Activated T-cell treated with anti-CD3 and anti-CD28 coated beads, Interleukin-2, amount 50 U/mL, for 72 hours (primary cell): ENCODE results near the gene MCF2L. TPM values are rescaled to one million over a fixed set of nuclear protein-coding genes. Genes with fewer than 3 reads are reported as not detected.
"Not testable (repeated sequence)": the region's sequence is repeated elsewhere in the genome, so short reads cannot be mapped to it uniquely, and the experiment has no call there.

ENCODE experiments used
- ATAC-seq, 2 donors: fragments of 150-1000 bp; cut with Tn5 transposase; replicated peaks in 1 of 2; 2 replicates each; pipeline ENCODE4 v1.10.0; 2021; ENCODE audit warnings: moderate library complexity in 2 of 2, mild to moderate bottlenecking in 1 of 2
- DNase-seq, 2 donors: peaks; one replicate each; pipeline ENCODE4 v3.0.0; 2021 to 2022; ENCODE audit warnings: mixed read lengths in 1 of 2
- H3K27ac Mint-ChIP-seq: one replicate; pipeline ENCODE4 v1.8.0; 2022; ENCODE audit warnings: mild to moderate bottlenecking, moderate library complexity, mixed read lengths
- H3K27me3 Mint-ChIP-seq: one replicate; pipeline ENCODE4 v1.8.0; 2022; ENCODE audit warnings: low read depth, mixed read lengths
- H3K36me3 Mint-ChIP-seq, 2 donors: one replicate each; pipeline ENCODE4 v1.8.0; 2022; ENCODE audit warnings: mixed read lengths in 2 of 2, mild to moderate bottlenecking in 1 of 2; ENCODE audit not compliant: insufficient read depth in 2 of 2
- H3K4me1 Mint-ChIP-seq: one replicate; pipeline ENCODE4 v1.8.0; 2022; ENCODE audit warnings: low read depth, mixed read lengths
- H3K4me3 Mint-ChIP-seq, 2 donors: one replicate each; pipeline ENCODE4 v1.8.0; 2022; ENCODE audit warnings: mild to moderate bottlenecking in 2 of 2, mixed read lengths in 2 of 2, moderate library complexity in 2 of 2
- H3K9me3 Mint-ChIP-seq, 2 donors: one replicate each; pipeline ENCODE4 v1.8.0; 2022; ENCODE audit warnings: mixed read lengths in 2 of 2
- total RNA-seq, 2 donors: library from RNA; stranded (reverse); gene quantifications; one replicate each; pipeline ENCODE4 v1.2.3, GENCODE V29; 2022

MCF2L gene
- total RNA-seq, 2 donors from 2014 or later: 9.6 to 11.8 TPM

DNA sequence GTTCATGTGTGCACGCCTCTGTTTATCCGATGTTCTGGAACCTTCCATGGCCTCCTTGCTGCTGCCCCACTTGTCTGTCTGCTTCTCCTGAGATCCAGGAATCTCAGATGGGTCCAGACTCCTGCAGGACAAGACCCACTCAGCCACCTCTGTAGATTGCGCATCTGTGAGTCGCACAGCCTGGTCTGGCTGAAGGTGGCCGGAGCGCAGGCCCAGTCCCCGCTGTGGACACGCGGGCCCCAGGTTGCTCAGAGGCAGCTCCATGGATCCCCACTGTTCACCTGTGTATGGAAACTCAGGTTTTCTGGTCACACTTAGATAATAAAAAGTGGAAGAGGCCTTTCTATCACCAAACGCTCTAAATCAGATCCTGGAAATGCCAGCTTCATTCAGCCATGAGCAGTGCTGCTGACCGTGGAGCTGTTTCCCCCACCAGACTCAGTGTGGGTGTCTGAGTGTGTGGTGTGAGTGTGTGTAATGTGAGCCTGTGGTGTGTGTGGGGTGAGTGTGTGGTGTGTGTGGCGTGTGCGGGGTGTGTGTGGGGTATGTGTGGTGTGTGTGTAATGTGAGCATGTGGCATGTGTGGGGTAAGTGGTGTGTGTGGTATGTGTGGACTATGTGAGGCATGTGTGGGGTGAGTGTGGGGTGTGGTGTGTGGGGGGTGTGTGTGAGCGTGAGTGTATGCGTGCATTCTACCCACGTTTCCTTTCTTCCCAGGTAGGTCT is 59.5 kb downstream of the MCF2L start:
- DNase-seq: no peak
- Mint-ChIP-seq H3K4me1 (no peaks in the 10 kb centered on the region), H3K36me3 (no peaks in the 10 kb centered on the region)

DNA sequence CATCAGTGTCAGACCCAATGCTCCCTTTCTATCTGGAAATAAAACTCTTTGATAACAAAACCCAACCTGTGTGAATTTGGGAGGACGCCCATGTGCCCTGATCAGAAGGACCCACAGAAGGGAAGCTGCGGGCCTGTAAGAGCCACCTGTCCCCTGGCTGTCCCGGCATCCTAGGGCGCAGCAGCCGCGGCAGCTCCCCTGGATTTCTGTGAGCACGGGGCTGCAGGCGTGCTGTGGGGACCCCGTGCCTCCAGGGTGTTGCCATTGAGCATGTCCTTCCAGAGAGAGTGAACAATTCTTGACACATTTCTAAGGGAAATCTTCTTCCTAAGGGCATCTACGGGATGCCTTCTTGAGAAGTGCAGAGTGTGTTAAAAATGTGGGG is 60.0 kb downstream of the MCF2L start:
- Mint-ChIP-seq H3K9me3 (no peaks in the 10 kb centered on the region), H3K4me1 (no peaks in the 10 kb centered on the region), H3K27ac (no peak overlapping the region), H3K36me3 (no peaks in the 10 kb centered on the region), H3K4me3 (no peak overlapping the region), H3K27me3 (no peaks in the 10 kb centered on the region)
- DNase-seq: no peak
- ATAC-seq: no peak

More for the DNA sequence above, 59.5 kb downstream of the MCF2L start:
- no peak overlapping the region for H3K4me3 Mint-ChIP-seq
- no peaks in the 10 kb centered on the region for H3K9me3 Mint-ChIP-seq
- H3K27me3 Mint-ChIP-seq: no peaks in the 10 kb centered on the region
- ATAC-seq: no peak
- H3K27ac Mint-ChIP-seq: no peak overlapping the region

DNA sequence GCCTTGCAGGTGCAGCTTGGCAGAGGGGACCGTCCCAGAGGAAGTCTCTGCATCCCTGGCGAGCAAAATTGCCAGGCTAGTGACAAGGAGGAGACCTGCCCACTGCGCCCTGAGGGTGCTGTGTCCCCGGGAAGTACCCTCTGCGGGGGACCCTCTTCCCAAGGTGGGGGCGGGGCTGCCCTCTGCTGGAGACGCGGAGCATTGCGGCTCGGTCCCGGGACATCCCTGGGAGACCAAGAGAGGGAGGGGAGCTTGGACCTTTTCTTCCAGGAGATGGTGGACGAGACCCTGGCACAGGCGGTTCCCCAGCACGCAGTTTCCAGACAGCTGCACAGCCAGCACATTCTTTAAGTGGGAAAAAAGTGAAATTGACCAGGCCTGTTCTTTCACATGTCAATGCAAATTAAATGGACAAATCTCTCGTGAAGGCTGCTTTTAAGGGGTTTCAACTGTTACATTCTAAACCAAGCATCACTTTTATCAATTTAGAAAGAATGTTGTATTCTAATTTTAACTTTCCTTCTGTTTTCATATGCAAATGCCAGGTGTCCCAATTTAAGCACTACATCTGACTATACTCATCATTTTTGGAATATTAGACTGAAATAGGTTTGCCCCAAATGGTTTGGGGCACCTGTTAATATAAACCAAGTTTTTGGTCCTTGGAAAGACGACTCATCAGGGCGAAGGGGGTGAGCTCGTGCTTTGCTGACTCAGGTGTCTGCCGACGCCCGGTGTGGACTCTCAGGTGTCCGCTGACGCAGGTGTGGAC is 60.7 kb downstream of the MCF2L start:
- Mint-ChIP-seq H3K36me3 (no peaks in the 10 kb centered on the region), H3K27ac (no peak overlapping the region), H3K4me1 (no peaks in the 10 kb centered on the region), H3K27me3 (no peaks in the 10 kb centered on the region), H3K9me3 (no peaks in the 10 kb centered on the region), H3K4me3 (no peak overlapping the region)
- DNase-seq (peak; percentile 64 to 71), ATAC-seq (peak; percentile 54 to 61)

DNA sequence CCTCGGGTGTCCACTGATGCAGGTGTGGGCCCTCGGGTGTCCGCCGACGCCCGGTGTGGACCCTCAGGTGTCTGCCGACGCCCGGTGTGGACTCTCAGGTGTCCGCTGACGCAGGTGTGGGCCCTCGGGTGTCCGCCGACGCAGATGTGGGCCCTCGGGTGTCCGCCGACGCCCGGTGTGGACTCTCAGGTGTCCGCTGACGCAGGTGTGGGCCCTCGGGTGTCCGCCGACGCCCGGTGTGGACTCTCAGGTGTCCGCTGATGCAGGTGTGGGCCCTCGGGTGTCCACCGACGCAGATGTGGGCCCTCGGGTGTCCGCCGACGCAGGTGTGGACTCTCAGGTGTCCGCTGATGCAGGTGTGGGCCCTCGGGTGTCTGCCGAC is 61.2 kb downstream of the MCF2L start:
- not testable (repeated sequence) for H3K27me3 Mint-ChIP-seq, DNase-seq, H3K36me3 Mint-ChIP-seq, ATAC-seq, H3K27ac Mint-ChIP-seq, H3K9me3 Mint-ChIP-seq, H3K4me3 Mint-ChIP-seq, H3K4me1 Mint-ChIP-seq

DNA sequence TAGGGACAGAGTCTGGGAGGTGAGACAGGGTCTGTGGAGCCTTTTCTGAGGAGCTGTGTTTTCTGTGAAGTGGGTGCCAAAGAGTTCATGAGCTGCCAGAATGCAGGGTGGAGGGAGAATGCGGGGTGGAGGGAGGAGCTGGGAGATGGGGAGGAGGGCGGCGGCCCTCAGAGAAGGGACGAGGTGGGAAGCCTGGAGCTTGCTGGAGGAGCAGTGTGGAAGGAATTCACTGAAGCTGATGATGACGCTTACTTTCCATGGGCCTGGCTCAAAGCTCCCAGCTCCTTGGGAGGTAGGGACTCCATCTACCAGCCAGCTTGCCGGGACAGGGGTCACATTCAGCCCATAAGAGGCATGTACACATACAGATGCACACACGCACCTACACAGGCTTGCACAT is 62.5 kb downstream of the MCF2L start:
- Mint-ChIP-seq H3K27ac (no peak overlapping the region), H3K4me3 (no peak overlapping the region), H3K36me3 (no peaks in the 10 kb centered on the region), H3K9me3 (no peaks in the 10 kb centered on the region), H3K27me3 (no peaks in the 10 kb centered on the region), H3K4me1 (no peaks in the 10 kb centered on the region)
- ATAC-seq (no peak), DNase-seq (no peak)

DNA sequence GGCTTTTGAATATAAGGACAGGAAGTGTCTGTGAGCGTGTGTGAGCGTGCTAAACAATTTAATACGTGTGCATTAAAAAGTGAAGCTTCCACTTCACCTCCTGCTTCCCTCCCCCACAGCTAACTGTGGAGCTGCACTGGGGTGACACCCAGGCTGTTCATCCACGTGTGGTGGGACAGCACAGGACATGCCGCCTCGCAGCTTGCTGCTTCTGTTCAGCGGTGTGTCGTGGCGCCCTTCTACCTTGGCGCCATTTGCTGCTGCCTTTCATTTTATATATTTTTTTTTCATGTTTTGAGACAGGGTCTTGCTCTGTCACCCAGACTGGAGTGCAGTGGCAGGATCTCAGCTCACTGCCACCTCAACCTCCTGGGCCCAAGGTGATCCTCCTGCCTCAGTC is 63.3 kb downstream of the MCF2L start:
- H3K27me3 Mint-ChIP-seq: no peaks in the 10 kb centered on the region
- no peaks in the 10 kb centered on the region for H3K4me1 Mint-ChIP-seq
- ATAC-seq: no peak
- no peak for DNase-seq
- H3K27ac Mint-ChIP-seq: no peak overlapping the region
- H3K36me3 Mint-ChIP-seq: no peaks in the 10 kb centered on the region
- H3K4me3 Mint-ChIP-seq: no peak overlapping the region
- H3K9me3 Mint-ChIP-seq: no peaks in the 10 kb centered on the region

DNA sequence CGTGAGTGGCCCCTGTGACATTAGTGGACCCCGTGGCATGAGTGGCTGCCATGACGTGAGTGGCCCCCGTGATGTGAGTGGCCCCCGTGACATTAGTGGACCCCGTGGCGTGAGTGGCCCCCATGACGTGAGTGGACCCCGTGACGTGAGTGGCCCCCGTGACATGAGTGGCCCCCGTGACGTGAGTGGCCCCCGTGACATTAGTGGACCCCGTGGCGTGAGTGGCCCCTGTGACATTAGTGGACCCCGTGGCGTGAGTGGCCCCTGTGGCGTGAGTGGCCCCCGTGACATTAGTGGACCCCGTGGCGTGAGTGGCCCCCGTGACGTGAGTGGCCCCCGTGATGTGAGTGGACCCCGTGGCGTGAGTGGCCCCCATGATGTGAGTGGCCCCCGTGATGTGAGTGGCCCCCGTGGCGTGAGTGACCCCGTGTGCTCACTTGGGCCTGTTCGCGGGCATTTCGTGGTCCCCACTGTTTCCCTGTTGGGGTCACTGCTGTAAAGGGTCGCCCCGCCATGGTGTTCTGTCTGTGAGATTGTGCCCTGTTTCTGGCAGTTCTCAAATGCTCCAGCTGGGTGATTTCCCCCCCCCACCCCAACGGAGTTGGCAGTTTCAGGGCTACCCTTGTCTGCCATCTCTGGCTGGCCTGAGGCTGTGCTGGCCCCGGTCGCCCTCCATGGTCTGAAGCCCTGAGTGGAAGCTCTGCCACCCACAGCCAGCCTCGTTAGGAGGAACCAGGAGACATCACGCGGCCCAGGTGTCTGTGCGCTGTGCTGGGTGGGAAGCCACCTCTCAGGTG is 64.2 kb downstream of the MCF2L start:
- Mint-ChIP-seq H3K27ac (no peak overlapping the region), H3K4me1 (no peaks in the 10 kb centered on the region), H3K27me3 (no peaks in the 10 kb centered on the region), H3K4me3 (no peak overlapping the region), H3K36me3 (no peaks in the 10 kb centered on the region), H3K9me3 (no peaks in the 10 kb centered on the region)
- DNase-seq (no peak), ATAC-seq (no peak)

DNA sequence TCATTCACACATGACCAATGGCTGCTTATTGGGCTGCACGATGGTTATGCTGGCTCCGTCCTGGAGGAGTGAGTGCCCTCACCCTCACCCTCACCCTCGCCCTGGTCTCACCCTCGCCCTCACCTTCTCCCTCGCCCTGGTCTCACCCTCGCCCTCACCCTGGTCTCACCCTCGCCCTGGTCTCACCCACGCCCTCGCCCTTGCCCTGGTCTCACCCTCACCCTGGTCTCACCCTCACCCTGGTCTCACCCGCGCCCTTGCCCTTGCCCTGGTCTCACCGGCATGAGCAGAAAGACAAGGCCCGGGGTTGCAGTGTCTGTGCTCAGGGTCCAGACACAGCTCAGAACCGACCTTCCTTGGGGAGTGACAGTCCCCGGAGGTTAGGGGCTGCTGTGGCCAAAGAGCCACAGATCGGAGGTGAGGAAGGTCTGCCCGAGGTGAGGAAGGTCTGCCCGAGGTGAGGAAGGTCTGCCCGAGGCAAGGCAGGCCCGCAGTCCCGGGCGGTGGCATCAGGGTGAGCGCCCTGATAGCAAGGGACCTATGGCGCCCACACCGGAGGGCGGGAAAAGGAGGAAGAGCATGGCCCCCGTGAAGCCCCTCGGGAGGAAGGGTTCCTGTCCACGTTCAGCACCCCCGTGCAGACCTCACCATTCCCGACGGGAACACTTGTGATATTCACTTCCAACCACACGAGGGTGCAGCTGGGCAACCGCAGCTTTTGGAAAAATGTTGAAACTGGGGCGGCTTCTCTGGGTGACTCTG is 65.6 kb downstream of the MCF2L start:
- no peaks in the 10 kb centered on the region for H3K9me3 Mint-ChIP-seq
- DNase-seq (no peak), ATAC-seq (no peak)
- H3K27me3 Mint-ChIP-seq: no peaks in the 10 kb centered on the region
- H3K27ac Mint-ChIP-seq: no peak overlapping the region
- H3K36me3 Mint-ChIP-seq: no peaks in the 10 kb centered on the region
- H3K4me3 Mint-ChIP-seq: no peak overlapping the region
- H3K4me1 Mint-ChIP-seq: no peaks in the 10 kb centered on the region

DNA sequence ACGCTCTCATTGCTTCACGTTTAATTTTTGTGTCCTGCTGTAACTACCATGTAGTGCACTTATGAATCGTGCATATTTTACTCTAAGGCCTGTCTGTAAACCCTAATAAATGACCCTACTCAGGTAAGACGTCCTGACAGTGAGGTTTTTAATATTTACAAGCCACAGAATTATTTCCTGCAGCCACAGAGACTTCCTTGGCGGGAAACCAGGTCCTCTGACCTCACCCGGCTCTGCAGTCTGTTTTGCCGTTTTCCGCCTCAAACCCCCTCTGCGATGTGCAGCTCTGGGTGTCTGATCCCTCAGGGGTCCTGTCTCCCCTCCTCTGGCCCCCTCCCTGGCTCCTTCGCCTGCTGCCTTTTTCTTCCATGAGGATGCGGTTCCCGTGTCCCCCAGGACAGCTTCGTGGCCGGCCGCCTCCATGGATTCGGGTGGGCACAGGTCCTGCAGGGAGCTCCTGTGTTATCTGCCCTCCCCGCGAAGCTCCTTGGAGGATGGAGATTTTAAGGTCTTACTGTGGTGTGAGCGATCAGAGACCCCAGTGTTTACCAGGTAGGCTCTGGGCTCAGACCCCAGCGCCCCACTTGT is 66.3 kb downstream of the MCF2L start:
- no peaks in the 10 kb centered on the region for H3K36me3 Mint-ChIP-seq
- H3K9me3 Mint-ChIP-seq: no peaks in the 10 kb centered on the region
- no peak for DNase-seq
- no peak overlapping the region for H3K4me3 Mint-ChIP-seq
- H3K4me1 Mint-ChIP-seq: no peaks in the 10 kb centered on the region
- no peak for ATAC-seq
- no peak overlapping the region for H3K27ac Mint-ChIP-seq
- no peaks in the 10 kb centered on the region for H3K27me3 Mint-ChIP-seq

DNA sequence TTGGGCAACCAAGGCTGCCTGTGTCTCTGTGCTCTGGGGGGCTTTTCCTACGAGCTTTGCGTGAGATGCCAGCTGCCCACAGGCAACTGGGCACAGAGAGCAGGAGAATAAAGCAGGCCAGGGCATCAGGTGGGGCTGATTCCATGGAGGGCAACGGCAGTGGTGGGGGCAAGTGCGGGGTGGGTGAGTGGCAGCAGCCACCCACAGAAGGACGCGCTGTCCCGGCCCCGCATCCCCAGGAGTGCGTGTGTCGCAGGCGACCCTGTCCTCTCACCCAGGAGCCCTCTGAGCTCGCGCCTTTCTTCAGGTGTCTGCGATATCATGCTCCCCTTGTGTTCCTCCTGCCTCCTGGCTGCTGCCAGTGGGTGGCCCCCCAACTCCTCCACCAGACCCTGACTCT is 67.4 kb downstream of the MCF2L start:
- H3K9me3 Mint-ChIP-seq: no peaks in the 10 kb centered on the region

DNA sequence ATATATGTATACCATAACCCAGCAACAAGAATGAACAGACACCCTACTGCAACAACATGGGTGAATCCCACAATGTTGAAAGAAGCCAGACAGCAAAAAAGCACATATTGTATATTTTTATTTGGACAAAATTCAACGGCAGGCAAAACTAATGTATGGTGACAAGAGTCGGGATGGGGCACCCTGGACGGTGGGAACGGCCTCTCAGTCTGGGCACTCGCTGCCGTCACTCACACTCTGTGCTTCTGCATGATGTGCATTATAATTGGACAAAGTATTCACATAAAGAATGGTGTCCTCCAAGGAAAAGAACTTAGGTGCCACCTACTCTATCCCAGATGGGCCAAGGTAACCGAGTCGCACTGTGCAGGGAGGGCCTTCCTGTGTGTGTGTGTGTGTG is 71.0 kb downstream of the MCF2L start:
- ATAC-seq (no peak), DNase-seq (no peak)
- H3K4me1 Mint-ChIP-seq: no peaks in the 10 kb centered on the region
- no peaks in the 10 kb centered on the region for H3K27me3 Mint-ChIP-seq
- H3K27ac Mint-ChIP-seq: no peak overlapping the region
- H3K36me3 Mint-ChIP-seq: no peaks in the 10 kb centered on the region
- H3K4me3 Mint-ChIP-seq: no peak overlapping the region
- no peaks in the 10 kb centered on the region for H3K9me3 Mint-ChIP-seq

More for the DNA sequence above, 67.4 kb downstream of the MCF2L start:
- DNase-seq: no peak
- Mint-ChIP-seq H3K27ac (no peak overlapping the region), H3K36me3 (no peaks in the 10 kb centered on the region), H3K4me1 (no peaks in the 10 kb centered on the region), H3K27me3 (no peaks in the 10 kb centered on the region), H3K4me3 (no peak overlapping the region)
- no peak for ATAC-seq

DNA sequence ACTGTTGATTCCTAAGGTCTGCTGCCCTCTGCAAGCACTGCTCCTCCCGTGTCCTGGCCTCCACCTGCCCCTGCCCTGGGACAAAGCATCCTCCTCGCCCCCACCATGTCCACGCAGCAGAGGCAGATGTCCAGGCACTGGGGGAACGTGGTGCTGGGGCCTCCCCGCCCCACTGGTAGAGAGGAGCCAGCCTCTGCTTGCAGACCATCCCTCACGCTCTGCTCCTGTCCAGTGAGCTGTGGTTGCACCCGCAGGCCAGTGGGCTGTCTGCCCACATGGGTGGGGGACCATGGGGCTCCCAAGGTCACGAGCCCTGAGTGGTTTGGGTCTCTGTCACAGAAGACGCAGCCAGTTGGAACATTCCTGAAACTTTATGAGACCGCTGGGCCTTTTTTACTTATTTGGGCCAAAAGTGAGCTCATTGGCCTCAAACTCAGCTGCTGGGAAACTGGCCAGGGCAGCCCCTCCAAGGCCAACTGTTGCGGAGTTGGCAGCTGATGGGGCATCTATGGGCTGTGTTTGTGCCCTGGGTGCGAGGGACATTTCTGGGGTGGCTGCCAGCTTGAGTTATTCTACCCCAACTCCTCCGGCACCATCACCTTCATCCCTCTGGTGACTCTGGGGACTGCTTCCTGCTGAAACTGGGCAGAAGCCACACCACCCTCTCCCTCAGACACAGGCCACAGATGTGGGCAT is 71.7 kb downstream of the MCF2L start:
- H3K4me3 Mint-ChIP-seq: no peak overlapping the region

More for the DNA sequence above, 71.7 kb downstream of the MCF2L start:
- no peak for ATAC-seq
- Mint-ChIP-seq H3K36me3 (no peaks in the 10 kb centered on the region), H3K4me1 (no peaks in the 10 kb centered on the region), H3K9me3 (no peaks in the 10 kb centered on the region), H3K27me3 (no peaks in the 10 kb centered on the region), H3K27ac (no peak overlapping the region)
- no peak for DNase-seq
